ENCODE results near the gene KLF6. TPM values are rescaled to one million over a fixed set of nuclear protein-coding genes. Genes with fewer than 3 reads are reported as not detected.

Gene KLF6
- total and polyA plus RNA-seq, 9 of the 15 experiments (the other 6 are each of a cell fraction or from before 2014, with no cell fraction given): 3.2 to 23.9 (median 8.0) TPM

DNA sequence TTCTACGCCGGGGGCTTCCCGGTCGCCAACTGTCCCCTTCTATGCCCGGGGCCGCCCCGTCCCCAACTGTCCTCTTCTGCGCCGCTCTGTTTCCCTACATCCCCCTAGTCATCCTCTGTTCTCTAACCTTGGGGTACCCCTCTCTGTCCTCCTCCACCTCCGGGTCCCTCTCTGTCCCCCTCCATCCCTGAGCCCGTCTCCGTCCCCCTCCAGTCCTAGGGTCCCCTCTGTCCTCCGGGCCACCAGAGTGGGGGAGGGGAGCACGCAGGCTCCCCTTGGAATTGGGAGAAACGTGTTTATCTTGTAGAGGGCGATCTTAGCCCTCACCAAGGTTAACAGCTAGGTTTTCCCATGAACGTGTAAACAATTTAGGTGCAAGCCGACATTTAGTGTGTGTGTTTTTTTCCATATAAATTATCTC is 852 bp upstream of the KLF6 start (continued):
- TF ChIP-seq, protein P1, sequence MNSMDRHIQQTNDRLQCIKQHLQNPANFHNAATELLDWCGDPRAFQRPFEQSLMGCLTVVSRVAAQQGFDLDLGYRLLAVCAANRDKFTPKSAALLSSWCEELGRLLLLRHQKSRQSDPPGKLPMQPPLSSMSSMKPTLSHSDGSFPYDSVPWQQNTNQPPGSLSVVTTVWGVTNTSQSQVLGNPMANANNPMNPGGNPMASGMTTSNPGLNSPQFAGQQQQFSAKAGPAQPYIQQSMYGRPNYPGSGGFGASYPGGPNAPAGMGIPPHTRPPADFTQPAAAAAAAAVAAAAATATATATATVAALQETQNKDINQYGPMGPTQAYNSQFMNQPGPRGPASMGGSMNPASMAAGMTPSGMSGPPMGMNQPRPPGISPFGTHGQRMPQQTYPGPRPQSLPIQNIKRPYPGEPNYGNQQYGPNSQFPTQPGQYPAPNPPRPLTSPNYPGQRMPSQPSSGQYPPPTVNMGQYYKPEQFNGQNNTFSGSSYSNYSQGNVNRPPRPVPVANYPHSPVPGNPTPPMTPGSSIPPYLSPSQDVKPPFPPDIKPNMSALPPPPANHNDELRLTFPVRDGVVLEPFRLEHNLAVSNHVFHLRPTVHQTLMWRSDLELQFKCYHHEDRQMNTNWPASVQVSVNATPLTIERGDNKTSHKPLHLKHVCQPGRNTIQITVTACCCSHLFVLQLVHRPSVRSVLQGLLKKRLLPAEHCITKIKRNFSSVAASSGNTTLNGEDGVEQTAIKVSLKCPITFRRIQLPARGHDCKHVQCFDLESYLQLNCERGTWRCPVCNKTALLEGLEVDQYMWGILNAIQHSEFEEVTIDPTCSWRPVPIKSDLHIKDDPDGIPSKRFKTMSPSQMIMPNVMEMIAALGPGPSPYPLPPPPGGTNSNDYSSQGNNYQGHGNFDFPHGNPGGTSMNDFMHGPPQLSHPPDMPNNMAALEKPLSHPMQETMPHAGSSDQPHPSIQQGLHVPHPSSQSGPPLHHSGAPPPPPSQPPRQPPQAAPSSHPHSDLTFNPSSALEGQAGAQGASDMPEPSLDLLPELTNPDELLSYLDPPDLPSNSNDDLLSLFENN (IDR thresholded peaks at IDR 0.05; ENCODE audit: low read depth in 2 of 2, low read length in 2 of 2): peak in 1 of 2 experiments; percentile 30; a peak in 1 of 4 replicates
- TF ChIP-seq ZNF408 (CRISPR knock-in tag; IDR thresholded peaks at IDR 0.05; ENCODE audit: low read depth) (no peak), GTF2E2 (tag; IDR thresholded peaks at IDR 0.05) (peak; percentile 90; the same call in 1 of the 2 replicates), ARNT (IDR thresholded peaks at IDR 0.05) (peak; percentile 52 to 93; a peak in 3 of 4 replicates), ZNF695 (CRISPR knock-in tag; IDR thresholded peaks at IDR 0.05) (no peak)
- TF ChIP-seq, protein P2, sequence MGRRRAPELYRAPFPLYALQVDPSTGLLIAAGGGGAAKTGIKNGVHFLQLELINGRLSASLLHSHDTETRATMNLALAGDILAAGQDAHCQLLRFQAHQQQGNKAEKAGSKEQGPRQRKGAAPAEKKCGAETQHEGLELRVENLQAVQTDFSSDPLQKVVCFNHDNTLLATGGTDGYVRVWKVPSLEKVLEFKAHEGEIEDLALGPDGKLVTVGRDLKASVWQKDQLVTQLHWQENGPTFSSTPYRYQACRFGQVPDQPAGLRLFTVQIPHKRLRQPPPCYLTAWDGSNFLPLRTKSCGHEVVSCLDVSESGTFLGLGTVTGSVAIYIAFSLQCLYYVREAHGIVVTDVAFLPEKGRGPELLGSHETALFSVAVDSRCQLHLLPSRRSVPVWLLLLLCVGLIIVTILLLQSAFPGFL (CRISPR knock-in tag; IDR thresholded peaks at IDR 0.05): no peak
- TF ChIP-seq, protein P3, sequence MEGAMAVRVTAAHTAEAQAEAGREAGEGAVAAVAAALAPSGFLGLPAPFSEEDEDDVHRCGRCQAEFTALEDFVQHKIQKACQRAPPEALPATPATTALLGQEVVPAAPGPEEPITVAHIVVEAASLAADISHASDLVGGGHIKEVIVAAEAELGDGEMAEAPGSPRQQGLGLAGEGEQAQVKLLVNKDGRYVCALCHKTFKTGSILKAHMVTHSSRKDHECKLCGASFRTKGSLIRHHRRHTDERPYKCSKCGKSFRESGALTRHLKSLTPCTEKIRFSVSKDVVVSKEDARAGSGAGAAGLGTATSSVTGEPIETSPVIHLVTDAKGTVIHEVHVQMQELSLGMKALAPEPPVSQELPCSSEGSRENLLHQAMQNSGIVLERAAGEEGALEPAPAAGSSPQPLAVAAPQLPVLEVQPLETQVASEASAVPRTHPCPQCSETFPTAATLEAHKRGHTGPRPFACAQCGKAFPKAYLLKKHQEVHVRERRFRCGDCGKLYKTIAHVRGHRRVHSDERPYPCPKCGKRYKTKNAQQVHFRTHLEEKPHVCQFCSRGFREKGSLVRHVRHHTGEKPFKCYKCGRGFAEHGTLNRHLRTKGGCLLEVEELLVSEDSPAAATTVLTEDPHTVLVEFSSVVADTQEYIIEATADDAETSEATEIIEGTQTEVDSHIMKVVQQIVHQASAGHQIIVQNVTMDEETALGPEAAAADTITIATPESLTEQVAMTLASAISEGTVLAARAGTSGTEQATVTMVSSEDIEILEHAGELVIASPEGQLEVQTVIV (CRISPR knock-in tag; IDR thresholded peaks at IDR 0.05; ENCODE audit: borderline replicate concordance): no peak
- TF ChIP-seq, protein P4, sequence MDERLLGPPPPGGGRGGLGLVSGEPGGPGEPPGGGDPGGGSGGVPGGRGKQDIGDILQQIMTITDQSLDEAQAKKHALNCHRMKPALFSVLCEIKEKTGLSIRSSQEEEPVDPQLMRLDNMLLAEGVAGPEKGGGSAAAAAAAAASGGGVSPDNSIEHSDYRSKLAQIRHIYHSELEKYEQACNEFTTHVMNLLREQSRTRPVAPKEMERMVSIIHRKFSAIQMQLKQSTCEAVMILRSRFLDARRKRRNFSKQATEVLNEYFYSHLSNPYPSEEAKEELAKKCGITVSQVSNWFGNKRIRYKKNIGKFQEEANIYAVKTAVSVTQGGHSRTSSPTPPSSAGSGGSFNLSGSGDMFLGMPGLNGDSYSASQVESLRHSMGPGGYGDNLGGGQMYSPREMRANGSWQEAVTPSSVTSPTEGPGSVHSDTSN (CRISPR knock-in tag; IDR thresholded peaks at IDR 0.05; ENCODE audit: low read depth): no peak
- TF ChIP-seq, protein P4 (tag; conservative IDR thresholded peaks at IDR 0.05; ENCODE audit: low read depth): no peak
- TF ChIP-seq, protein P5, sequence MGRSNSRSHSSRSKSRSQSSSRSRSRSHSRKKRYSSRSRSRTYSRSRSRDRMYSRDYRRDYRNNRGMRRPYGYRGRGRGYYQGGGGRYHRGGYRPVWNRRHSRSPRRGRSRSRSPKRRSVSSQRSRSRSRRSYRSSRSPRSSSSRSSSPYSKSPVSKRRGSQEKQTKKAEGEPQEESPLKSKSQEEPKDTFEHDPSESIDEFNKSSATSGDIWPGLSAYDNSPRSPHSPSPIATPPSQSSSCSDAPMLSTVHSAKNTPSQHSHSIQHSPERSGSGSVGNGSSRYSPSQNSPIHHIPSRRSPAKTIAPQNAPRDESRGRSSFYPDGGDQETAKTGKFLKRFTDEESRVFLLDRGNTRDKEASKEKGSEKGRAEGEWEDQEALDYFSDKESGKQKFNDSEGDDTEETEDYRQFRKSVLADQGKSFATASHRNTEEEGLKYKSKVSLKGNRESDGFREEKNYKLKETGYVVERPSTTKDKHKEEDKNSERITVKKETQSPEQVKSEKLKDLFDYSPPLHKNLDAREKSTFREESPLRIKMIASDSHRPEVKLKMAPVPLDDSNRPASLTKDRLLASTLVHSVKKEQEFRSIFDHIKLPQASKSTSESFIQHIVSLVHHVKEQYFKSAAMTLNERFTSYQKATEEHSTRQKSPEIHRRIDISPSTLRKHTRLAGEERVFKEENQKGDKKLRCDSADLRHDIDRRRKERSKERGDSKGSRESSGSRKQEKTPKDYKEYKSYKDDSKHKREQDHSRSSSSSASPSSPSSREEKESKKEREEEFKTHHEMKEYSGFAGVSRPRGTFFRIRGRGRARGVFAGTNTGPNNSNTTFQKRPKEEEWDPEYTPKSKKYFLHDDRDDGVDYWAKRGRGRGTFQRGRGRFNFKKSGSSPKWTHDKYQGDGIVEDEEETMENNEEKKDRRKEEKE (IDR thresholded peaks at IDR 0.05; ENCODE audit: borderline replicate concordance in 1 of 2, control insufficient read depth in 1 of 2, low read depth in 2 of 2, low read length in 1 of 2): 0 out of 4 replicates have a peak, but pooled peaks of 1 of the 2 experiments have one; percentile 11
- TF ChIP-seq, protein P6, sequence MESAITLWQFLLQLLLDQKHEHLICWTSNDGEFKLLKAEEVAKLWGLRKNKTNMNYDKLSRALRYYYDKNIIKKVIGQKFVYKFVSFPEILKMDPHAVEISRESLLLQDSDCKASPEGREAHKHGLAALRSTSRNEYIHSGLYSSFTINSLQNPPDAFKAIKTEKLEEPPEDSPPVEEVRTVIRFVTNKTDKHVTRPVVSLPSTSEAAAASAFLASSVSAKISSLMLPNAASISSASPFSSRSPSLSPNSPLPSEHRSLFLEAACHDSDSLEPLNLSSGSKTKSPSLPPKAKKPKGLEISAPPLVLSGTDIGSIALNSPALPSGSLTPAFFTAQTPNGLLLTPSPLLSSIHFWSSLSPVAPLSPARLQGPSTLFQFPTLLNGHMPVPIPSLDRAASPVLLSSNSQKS (CRISPR knock-in tag; IDR thresholded peaks at IDR 0.05): no peak

Data from K562 (cell line).